HG03060 (cell line): ENCODE results near the gene OR8I2.
"Not testable (repeated sequence)": the region's sequence is repeated elsewhere in the genome, so short reads cannot be mapped to it uniquely, and the experiment has no call there.

Source experiments
- ATAC-seq: cut with Tn5 transposase; IDR thresholded peaks from one replicate; pipeline ENCODE4 v1.9.1; 2021; ENCODE audit warnings: low read depth, moderate number of reproducible peaks; ENCODE audit not compliant: unreplicated experiment

OR8I2 gene

DNA sequence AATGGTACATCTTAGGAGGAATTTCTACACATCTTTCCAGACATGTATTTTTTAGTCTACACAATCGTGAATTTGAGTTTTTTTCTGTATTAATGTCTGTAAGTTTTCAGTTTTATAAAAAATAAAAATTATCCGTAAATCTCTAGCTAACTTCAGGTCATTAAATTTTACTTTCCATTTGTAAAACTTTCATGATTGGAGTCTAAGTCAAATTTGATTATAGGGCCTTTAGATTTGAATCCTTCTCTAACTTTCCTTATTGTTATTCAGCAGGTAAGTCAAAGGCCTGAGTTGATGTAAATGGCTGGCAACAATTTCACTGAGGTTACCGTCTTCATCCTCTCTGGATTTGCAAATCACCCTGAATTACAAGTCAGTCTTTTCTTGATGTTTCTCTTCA, at the start of gene OR8I2:
Gene OR8I2 (plus strand): TSS at position 301 of the 400 bp plus-strand sequence. CDS start 0 bp downstream, at position 301.
- ATAC-seq, result no peak

GRCh38 chr11:56045538-56045937, 47.6 kb upstream of the OR8I2 start:
- ATAC-seq, result no peak

GRCh38 chr11:56048480-56048879, 44.6 kb upstream of the OR8I2 start:
- ATAC-seq, result no peak

DNA sequence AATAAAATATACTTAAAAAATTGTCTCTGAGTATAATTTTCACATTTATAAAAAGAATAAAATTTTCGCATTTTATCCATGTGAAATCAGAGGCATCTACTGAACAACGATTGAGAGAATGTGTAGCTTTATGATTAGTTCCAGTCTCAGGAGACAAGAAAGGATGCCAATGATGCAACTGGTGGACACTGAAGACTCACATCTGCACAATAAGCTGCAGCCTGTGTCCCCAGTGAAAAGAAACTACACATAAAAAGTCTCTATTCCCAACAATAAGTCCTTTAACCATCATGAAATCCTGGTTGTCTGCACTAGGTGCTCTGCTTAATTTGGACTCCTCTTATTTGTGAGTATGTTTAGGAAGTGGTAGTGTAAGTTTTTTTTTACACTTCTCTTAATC, 43.6 kb upstream of the OR8I2 start:
- ATAC-seq, result no peak

- ATAC-seq, result not testable (repeated sequence)
Observed at GRCh38 chr11:56056366-56056765, 36.7 kb upstream of the OR8I2 start.

DNA sequence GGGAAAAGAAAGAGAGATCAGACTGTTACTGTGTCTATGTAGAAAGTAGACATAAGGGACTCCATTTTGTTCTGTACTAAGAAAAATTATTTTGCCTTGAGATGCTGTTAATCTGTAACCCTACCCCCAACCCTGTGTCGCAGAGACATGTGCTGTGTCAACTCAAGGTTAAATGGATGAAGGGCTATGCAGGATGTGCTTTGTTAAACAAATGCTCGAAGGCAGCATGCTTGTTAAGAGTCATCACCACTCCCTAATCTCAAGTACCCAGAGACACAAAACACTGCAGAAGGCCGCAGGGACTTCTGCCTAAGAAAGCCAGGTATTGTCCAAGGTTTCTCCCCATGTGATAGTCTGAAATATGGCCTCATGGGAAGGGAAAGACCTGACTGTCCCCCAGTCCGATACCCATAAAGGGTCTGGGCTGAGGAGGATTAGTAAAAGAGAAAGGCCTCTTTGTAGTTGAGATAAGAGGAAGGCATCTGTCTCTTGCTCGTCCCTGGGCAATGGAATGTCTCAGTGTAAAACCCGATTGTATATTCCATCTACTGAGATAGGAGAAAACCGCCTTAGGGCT, 35.4 kb upstream of the OR8I2 start:
- not testable (repeated sequence) for ATAC-seq

DNA sequence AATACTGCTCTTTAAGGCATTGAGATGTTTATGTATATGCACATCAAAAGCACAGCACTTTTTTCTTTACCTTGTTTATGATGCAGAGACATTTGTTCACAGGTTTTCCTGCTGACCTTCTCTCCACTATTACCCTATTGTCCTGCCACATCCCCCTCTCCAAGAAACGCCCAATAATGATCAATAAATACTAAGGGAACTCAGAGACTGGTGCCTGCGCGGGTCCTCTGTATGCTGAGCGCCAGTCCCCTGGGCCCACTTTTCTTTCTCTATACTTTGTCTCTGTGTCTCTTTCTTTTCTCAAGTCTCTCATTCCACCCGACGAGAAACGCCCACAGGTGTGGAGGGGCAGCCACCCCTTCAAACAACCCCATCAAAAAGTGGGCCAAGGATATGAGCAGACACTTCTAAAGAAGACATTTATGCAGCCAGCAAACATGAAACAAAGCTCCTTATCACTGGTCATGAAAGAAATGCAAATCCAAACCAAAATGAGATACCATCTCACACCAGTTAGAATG, 34.8 kb upstream of the OR8I2 start:
- not testable (repeated sequence) for ATAC-seq

DNA sequence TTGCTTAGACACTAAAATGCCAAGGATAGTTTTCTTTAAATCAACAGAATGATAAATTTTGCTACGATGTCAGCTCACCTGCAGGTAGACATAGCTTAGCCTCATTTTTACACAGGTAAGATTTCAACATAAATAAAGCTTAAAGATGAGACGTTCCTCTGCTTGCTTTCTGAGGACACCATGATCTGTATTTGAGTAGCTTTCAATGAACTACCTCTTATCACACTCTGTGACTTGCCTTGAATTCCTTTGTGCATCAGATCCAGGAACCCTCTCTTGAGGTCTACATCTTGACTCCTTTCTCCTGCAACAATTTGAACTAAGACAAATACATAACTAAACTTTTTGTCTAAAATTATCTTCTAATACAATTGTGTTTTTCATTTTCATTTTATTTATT, 26.1 kb upstream of the OR8I2 start:
- no peak for ATAC-seq

- no peak for ATAC-seq
Observed at GRCh38 chr11:56089697-56090096, 3.4 kb upstream of the OR8I2 start.

DNA sequence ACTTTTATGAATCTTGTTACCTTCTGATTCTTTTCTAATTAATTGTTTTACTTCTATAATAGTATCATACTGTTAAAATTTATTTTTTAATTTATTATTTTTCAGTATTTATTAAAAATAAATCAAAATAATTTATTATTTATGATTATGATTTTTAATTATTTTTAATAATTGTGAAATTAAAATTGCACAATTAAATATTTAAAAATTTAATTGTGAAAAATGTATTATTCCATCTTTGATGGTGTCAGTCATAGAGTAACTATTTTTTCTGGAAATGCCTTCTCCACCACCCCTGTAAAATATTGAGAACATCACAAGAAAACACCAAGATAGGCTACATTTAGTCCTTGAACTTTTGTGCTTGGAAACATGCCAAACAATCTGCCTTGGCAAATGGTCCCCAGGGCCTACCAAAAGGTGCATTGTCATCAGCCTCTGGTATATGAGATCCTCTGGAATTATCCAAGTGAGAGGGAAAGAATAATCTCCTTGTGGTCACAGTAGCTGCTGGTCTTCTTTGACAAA, 10.2 kb downstream of the OR8I2 start, which contains the start of gene OR8H2:
Gene OR8H2 (plus strand): TSS at position 478 of the 528 bp plus-strand sequence. CDS start 1,356 bp downstream, outside the sequence.
- ATAC-seq, result no peak

GRCh38 chr11:56122073-56122472, 29.0 kb downstream of the OR8I2 start, which contains the start of gene OR8H3:
OR8H3 (plus strand) TSS chr11:56122373; CDS start chr11:56122373, 0 bp downstream.
- ATAC-seq, result no peak

- no peak for ATAC-seq
Observed at GRCh38 chr11:56140151-56140661, 47.1 kb downstream of the OR8I2 start, which contains the start of gene OR8J3. OR8J3 (minus strand) TSS chr11:56140201; CDS start chr11:56137718, 2,483 bp downstream.

DNA sequence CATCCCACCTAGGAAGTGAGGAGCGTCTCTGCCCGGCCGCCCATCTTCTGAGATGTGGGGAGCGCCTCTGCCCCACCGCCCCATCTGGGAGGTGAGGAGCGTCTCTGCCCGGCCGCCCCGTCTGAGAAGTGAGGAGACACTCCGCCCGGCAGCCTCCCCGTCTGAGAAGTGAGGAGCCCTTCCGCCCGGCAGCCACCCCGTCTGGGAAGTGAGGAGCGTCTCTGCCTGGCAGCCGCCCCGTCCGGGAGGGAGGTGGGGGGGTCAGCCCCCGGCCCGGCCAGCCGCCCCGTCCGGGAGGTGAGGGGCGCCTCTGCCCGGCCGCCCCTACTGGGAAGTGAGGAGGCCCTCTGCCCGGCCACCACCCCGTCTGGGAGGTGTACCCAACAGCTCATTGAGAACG, 50.6 kb downstream of the OR8I2 start:
- not testable (repeated sequence) for ATAC-seq
